Endothelial cell of umbilical vein (primary cell): ENCODE data around the gene MPZ. TPM values are rescaled to one million over a fixed set of nuclear protein-coding genes. Genes with fewer than 3 reads are reported as not detected.

Experiments
- BruUV-seq: library from RNA; stranded (reverse); fragments of 400-500 nt; replicated peaks from 2 replicates; lab custom pipeline; 2021; lab: Mats Ljungman, UMichigan
- CTCF ChIA-PET: fragments of 300-600, 350-600 bp; sonication (Branson Sonifier 250); formaldehyde crosslinking; loops from one replicate; lab custom pipeline; 2021; ENCODE audit warnings: antibody characterized with exemption, inconsistent platforms; lab: Charles Lee
- POLR2A ChIA-PET: fragments of 300-600, 350-600 bp; sonication (Branson Sonifier 250); formaldehyde crosslinking; loops from one replicate; lab custom pipeline; 2021; ENCODE audit warnings: antibody characterized with exemption, inconsistent platforms; lab: Charles Lee
- DNase-seq: peaks from one replicate; pipeline ENCODE4 v3.0.0-alpha.2; 2011; ENCODE audit warnings: low read depth, low spot score
- FAIRE-seq: peaks from 2 replicates; lab custom pipeline; 2011; peaks lifted over from hg19 to GRCh38; lab: Jason Lieb, UNC
- H2AFZ ChIP-seq: 2 replicates; pipeline ENCODE4 v1.6.0; 2012; ENCODE audit warnings: low read depth, low read length, control low read depth, inconsistent platforms
- H3K27ac ChIP-seq: 2 replicates; pipeline ENCODE4 v1.5.1; 2011; ENCODE audit warnings: low read depth, mild to moderate bottlenecking, control low read depth, low read length, moderate library complexity; ENCODE audit not compliant: insufficient read depth
- H3K27me3 ChIP-seq, 2 experiments: 2 replicates each; pipeline versions ENCODE4 v1.6.0 to v1.6.1; 2011; ENCODE audit warnings: low read length in 2 of 2, mixed read lengths in 1 of 2; ENCODE audit not compliant: control insufficient read depth in 2 of 2, insufficient read depth in 2 of 2
- H3K36me3 ChIP-seq, 2 experiments: 2 replicates in 1 of 2; 3 replicates in 1 of 2; pipeline ENCODE4 v1.5.1; 2011; ENCODE audit warnings: low read length in 2 of 2, mild to moderate bottlenecking in 1 of 2, moderate library complexity in 1 of 2; ENCODE audit not compliant: control insufficient read depth in 2 of 2, insufficient read depth in 2 of 2; ENCODE audit errors: extremely low read depth in 1 of 2
- H3K4me1 ChIP-seq: 3 replicates; pipeline ENCODE4 v1.5.1; 2011; ENCODE audit warnings: mild to moderate bottlenecking, low read length; ENCODE audit not compliant: control insufficient read depth, insufficient read depth; ENCODE audit errors: extremely low read depth
- H3K4me2 ChIP-seq: 2 replicates; pipeline ENCODE4 v1.6.1; 2011; ENCODE audit warnings: low read length, control low read depth, mixed read lengths; ENCODE audit not compliant: insufficient read depth
- H3K4me3 ChIP-seq, 3 experiments: fragments of 200-600 bp in 1 of 3; sonication (generic), shearing (Covaris generic) in 1 of 3; replicated peaks in 1 of 3; 2 replicates each; pipeline ENCODE4 v1.5.1; 2011 to 2016; ENCODE audit warnings: control low read depth in 3 of 3, low read length in 3 of 3, mild to moderate bottlenecking in 2 of 3, inconsistent platforms in 1 of 3, low read depth in 1 of 3, moderate library complexity in 1 of 3; ENCODE audit not compliant: insufficient read depth in 1 of 3
- H3K79me2 ChIP-seq: 2 replicates; pipeline ENCODE4 v1.6.0; 2012; ENCODE audit warnings: low read length, inconsistent platforms; ENCODE audit not compliant: control insufficient read depth, insufficient read depth
- H3K9ac ChIP-seq: replicated peaks from 2 replicates; pipeline ENCODE3; 2011; ENCODE audit warnings: low read length, control low read depth; ENCODE audit not compliant: insufficient read depth; ENCODE audit errors: extremely low read depth
- H3K9me1 ChIP-seq: replicated peaks from 3 replicates; pipeline ENCODE4 v1.6.0; 2011; ENCODE audit warnings: mild to moderate bottlenecking, low read length; ENCODE audit not compliant: control insufficient read depth, insufficient read depth; ENCODE audit errors: extremely low read depth
- H3K9me3 ChIP-seq: replicated peaks from 2 replicates; pipeline ENCODE4 v1.5.1; 2012; ENCODE audit warnings: low read length, inconsistent platforms; ENCODE audit not compliant: control insufficient read depth, insufficient read depth
- H4K20me1 ChIP-seq: replicated peaks from 2 replicates; pipeline ENCODE3; 2011; ENCODE audit warnings: mild to moderate bottlenecking, low read length; ENCODE audit not compliant: control insufficient read depth, insufficient read depth; ENCODE audit errors: extremely low read depth
- CTCF ChIP-seq, 2 donors: IDR thresholded peaks; 1 replicate in 1 of 2; 2 replicates in 1 of 2; pipeline ENCODE4 v1.5.1; 2011; ENCODE audit warnings: low read length in 2 of 2, mild to moderate bottlenecking in 2 of 2, moderate library complexity in 2 of 2, control low read depth in 1 of 2, inconsistent platforms in 1 of 2, low read depth in 1 of 2; ENCODE audit not compliant: insufficient read depth in 1 of 2; ENCODE audit errors: extremely low read depth in 1 of 2
- EZH2 ChIP-seq: IDR thresholded peaks from 2 replicates; pipeline ENCODE4 v1.6.1; 2012; ENCODE audit warnings: borderline replicate concordance, low read depth, mild to moderate bottlenecking, moderate library complexity, low read length, inconsistent platforms; ENCODE audit not compliant: severe bottlenecking
- FOS ChIP-seq: IDR thresholded peaks from 2 replicates; pipeline ENCODE4 v1.6.1; 2011; ENCODE audit warnings: mild to moderate bottlenecking, low read length, moderate library complexity, borderline replicate concordance; ENCODE audit not compliant: insufficient read depth
- GATA2 ChIP-seq: IDR thresholded peaks from 2 replicates; pipeline ENCODE4 v1.7.0; 2011; ENCODE audit warnings: low read depth, mild to moderate bottlenecking, moderate library complexity, mixed read lengths, low read length; ENCODE audit not compliant: insufficient read length, insufficient read depth
- JUN ChIP-seq: IDR thresholded peaks from 2 replicates; pipeline ENCODE4 v1.6.1; 2011; ENCODE audit warnings: borderline replicate concordance, low read depth; ENCODE audit not compliant: insufficient read length, insufficient read depth
- MYC ChIP-seq: IDR thresholded peaks from one replicate; pipeline ENCODE4 v1.6.1; 2011; ENCODE audit warnings: mild to moderate bottlenecking, low read depth, low read length
- POLR2A ChIP-seq: IDR thresholded peaks from 2 replicates; pipeline ENCODE4 v1.6.1; 2012; ENCODE audit warnings: low read depth, mild to moderate bottlenecking, control low read depth, low read length
- POLR2AphosphoS5 ChIP-seq: IDR thresholded peaks from 2 replicates; pipeline ENCODE4 v1.6.1; 2012; ENCODE audit warnings: low read depth, mild to moderate bottlenecking, control low read depth, low read length, moderate library complexity; ENCODE audit not compliant: insufficient read depth
- dilution Hi-C: fragments of 300-500 bp; cut with MboI; formaldehyde crosslinking; loops from one replicate; pipeline ENCODE4 v1.15.0; 2019; ENCODE audit warnings: low sequenced_read_pairs; ENCODE audit not compliant: extremely low pct_ligation_motif_present
- intact Hi-C: fragments of 100-400 bp; cut with micrococcal nuclease; formaldehyde crosslinking; loops from one replicate; pipeline ENCODE4 v1.10.0; 2022
- polyA plus RNA-seq, 4 experiments: library from polyadenylated mRNA; depleted of rRNA in 3 of 4; stranded (reverse) in 3 of 4; unstranded in 1 of 4; fragments of >200 nt; gene quantifications; 2 replicates each; pipeline versions ENCODE4 v1.2.1 to v1.2.3, GENCODE V29; 2011 to 2012; ENCODE audit warnings: missing spikeins in 1 of 4
- total RNA-seq: library from RNA; stranded (reverse); gene quantifications from 2 replicates; pipeline ENCODE4 v1.2.3, GENCODE V29; 2021
- TF ChIP-seq, protein P1 (sequence below): IDR thresholded peaks from 2 replicates; pipeline ENCODE4 v1.6.1; 2011; ENCODE audit not compliant: insufficient read depth, insufficient read length

Gene MPZ
- total and polyA plus RNA-seq, 2 donors (not counting 3 experiments of a cell fraction or from before 2014, with no cell fraction given) = 2.0 to 7.0 TPM

GRCh38 chr1:161298116-161298515 lies 11.7 kb downstream of the MPZ start:
- no peaks in the 10 kb centered on the region for H3K36me3 ChIP-seq
- no peak overlapping the region for H3K4me2 ChIP-seq
- ChIA-PET POLR2A (no interaction called here), CTCF (no interaction called here)
- dilution Hi-C loops = no loop called here
- TF ChIP-seq FOS (no peak), GATA2 (no peak), CTCF (IDR thresholded peaks at IDR 0.05; ENCODE audit: extremely low read depth in 1 of 2, insufficient read depth in 1 of 2, low read depth in 1 of 2, low read length in 2 of 2) (no peak), MYC (no peak), EZH2 (no peak), POLR2A (no peak), JUN (no peak), POLR2AphosphoS5 (no peak)
- TF ChIP-seq, protein P1, sequence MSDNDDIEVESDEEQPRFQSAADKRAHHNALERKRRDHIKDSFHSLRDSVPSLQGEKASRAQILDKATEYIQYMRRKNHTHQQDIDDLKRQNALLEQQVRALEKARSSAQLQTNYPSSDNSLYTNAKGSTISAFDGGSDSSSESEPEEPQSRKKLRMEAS = no peak
- no peaks in the 10 kb centered on the region for H3K27me3 ChIP-seq
- H2AFZ ChIP-seq = no peak overlapping the region
- no peak overlapping the region for H3K27ac ChIP-seq
- no peaks in the 10 kb centered on the region for H3K9me3 ChIP-seq
- no peaks in the 10 kb centered on the region for H3K9me1 ChIP-seq
- BruUV-seq = no TSS peak
- DNase-seq (no peak), FAIRE-seq (no peak)
- H3K79me2 ChIP-seq = no peaks in the 10 kb centered on the region
- no peaks in the 10 kb centered on the region for H4K20me1 ChIP-seq
- peaks cover 10% of the 10 kb centered on the region for H3K4me1 ChIP-seq
- H3K9ac ChIP-seq = no peak overlapping the region
- H3K4me3 ChIP-seq = no peak overlapping the region
- intact Hi-C loops = no loop called here
